T-cell (primary cell): ENCODE results near the gene RNASE9. TPM values are rescaled to one million over a fixed set of nuclear protein-coding genes. Genes with fewer than 3 reads are reported as not detected.

Experiments
- ATAC-seq, 4 experiments: fragments of 200-7000 bp in 3 of 4; fragments of 150-1000 bp in 1 of 4; cut with Tn5 transposase; replicated peaks in 1 of 4; 1 replicate in 3 of 4; 2 replicates in 1 of 4; pipeline ENCODE4 v1.10.0; 2021; ENCODE audit warnings: moderate library complexity in 3 of 4, mild to moderate bottlenecking in 2 of 4, moderate number of reproducible peaks in 1 of 4
- CTCF ChIA-PET, 2 donors: fragments of 300-600 bp; sonication (Branson Sonifier 250); formaldehyde crosslinking; loops; one replicate each; lab custom pipeline; 2022; ENCODE audit warnings: antibody characterized with exemption in 2 of 2; lab: Charles Lee
- POLR2A ChIA-PET, 2 donors: fragments of 300-600 bp; sonication (Branson Sonifier 250); formaldehyde crosslinking; loops; one replicate each; lab custom pipeline; 2022; ENCODE audit warnings: antibody characterized with exemption in 2 of 2; lab: Charles Lee
- DNase-seq, 35 experiments: peaks; one replicate each; pipeline versions ENCODE4 v3.0.0 to v3.0.0-alpha.2; 2013 to 2023
- H3K27ac ChIP-seq: one replicate; pipeline ENCODE4 v1.5.1; 2013; ENCODE audit warnings: low read length
- H3K27me3 ChIP-seq, 2 experiments: replicated peaks in 1 of 2; 1 replicate in 1 of 2; 2 replicates in 1 of 2; pipeline versions ENCODE4 v1.6.1 to v1.7.0; 2013; ENCODE audit warnings: low read length in 1 of 2, mixed read lengths in 1 of 2; ENCODE audit not compliant: control insufficient read depth in 2 of 2, insufficient read depth in 2 of 2; ENCODE audit errors: extremely low read depth in 1 of 2
- H3K36me3 ChIP-seq, 2 donors: 1 replicate in 1 of 2; 2 replicates in 1 of 2; pipeline versions ENCODE4 v1.6.1 to v1.7.0; 2013; ENCODE audit warnings: low read length in 1 of 2; ENCODE audit not compliant: control insufficient read depth in 2 of 2, insufficient read depth in 1 of 2; ENCODE audit errors: extremely low read depth in 1 of 2
- H3K4me1 ChIP-seq, 2 experiments: 1 replicate in 1 of 2; 2 replicates in 1 of 2; pipeline versions ENCODE4 v1.6.1 to v1.7.0; 2013; ENCODE audit warnings: low read length in 2 of 2, mixed read lengths in 1 of 2; ENCODE audit not compliant: insufficient read depth in 2 of 2, control insufficient read depth in 1 of 2; ENCODE audit errors: extremely low read depth in 1 of 2
- H3K4me3 ChIP-seq, 2 donors: 1 replicate in 1 of 2; 2 replicates in 1 of 2; pipeline versions ENCODE4 v1.5.1 to v1.7.0; 2013; ENCODE audit warnings: mild to moderate bottlenecking in 2 of 2, low read length in 1 of 2, moderate library complexity in 1 of 2; ENCODE audit not compliant: control insufficient read depth in 1 of 2; ENCODE audit errors: extremely low read depth in 1 of 2
- H3K9me3 ChIP-seq: 2 replicates; pipeline ENCODE4 v1.7.0; 2013
- H3K27ac Mint-ChIP-seq, 2 donors: one replicate each; pipeline ENCODE4 v1.8.0; 2020 to 2021; ENCODE audit warnings: mild to moderate bottlenecking in 2 of 2, mixed read lengths in 2 of 2
- H3K27me3 Mint-ChIP-seq, 2 donors: one replicate each; pipeline ENCODE4 v1.8.0; 2021 to 2022; ENCODE audit warnings: mixed read lengths in 2 of 2
- H3K36me3 Mint-ChIP-seq: one replicate; pipeline ENCODE4 v1.8.0; 2021; ENCODE audit warnings: mixed read lengths
- H3K4me1 Mint-ChIP-seq, 3 donors: one replicate each; pipeline ENCODE4 v1.8.0; 2020 to 2022; ENCODE audit warnings: mixed read lengths in 3 of 3, mild to moderate bottlenecking in 1 of 3
- H3K4me3 Mint-ChIP-seq, 3 donors: one replicate each; pipeline ENCODE4 v1.8.0; 2020 to 2022; ENCODE audit warnings: mild to moderate bottlenecking in 3 of 3, mixed read lengths in 3 of 3, moderate library complexity in 3 of 3
- H3K9me3 Mint-ChIP-seq, 3 donors: one replicate each; pipeline ENCODE4 v1.8.0; 2020 to 2022; ENCODE audit warnings: mixed read lengths in 3 of 3
- WGBS: methylation state at CpG from one replicate; pipeline ENCODE4 v1.1.5; 2013; ENCODE audit warnings: missing lambda C conversion rate; ENCODE audit not compliant: insufficient coverage; 5-methylcytosine and 5-hydroxymethylcytosine counted together
- total RNA-seq, 35 experiments: library from RNA in 6 of 35; stranded (reverse) in 6 of 35; fragments of 120-200 nt in 1 of 35; gene quantifications; one replicate each; pipeline versions ENCODE4 v1.2.1 to v1.2.4 and lab custom pipeline; 2013 to 2026

Gene RNASE9
- total RNA-seq, 5 donors from 2014 or later (not counting 1 experiment from before 2014, with no cell fraction given) = not detected

GRCh38 chr14:20556500-20557211 is 4.2 kb downstream of the RNASE9 start:
- Mint-ChIP-seq H3K27me3 (peaks cover 5 to 7% of the 10 kb centered on the region in 2 donors), H3K36me3 (no peaks in the 10 kb centered on the region), H3K4me3 (no peak overlapping the region), H3K9me3 (no peaks in the 10 kb centered on the region), H3K27ac (no peak overlapping the region), H3K4me1 (no peaks in the 10 kb centered on the region)
- Histone ChIP-seq H3K9me3 (no peaks in the 10 kb centered on the region), H3K27me3 (no peaks in the 10 kb centered on the region), H3K27ac (no peak overlapping the region), H3K4me3 (no peak overlapping the region), H3K4me1 (no peaks in the 10 kb centered on the region), H3K36me3 (no peaks in the 10 kb centered on the region)
- ChIA-PET POLR2A (no interaction called here), CTCF (no interaction called here)
- no peak for ATAC-seq
- no peak for DNase-seq
- WGBS = 100% methylated on average over 1 of the region's 11 CpGs

GRCh38 chr14:20555845-20556244 is 5.0 kb downstream of the RNASE9 start:
- H3K27me3 ChIP-seq = no peaks in the 10 kb centered on the region
- no peak overlapping the region for H3K4me3 ChIP-seq
- Mint-ChIP-seq H3K9me3 (no peaks in the 10 kb centered on the region), H3K27me3 (peaks cover 2 to 7% of the 10 kb centered on the region in 2 donors), H3K4me1 (no peaks in the 10 kb centered on the region), H3K4me3 (no peak overlapping the region), H3K27ac (no peak overlapping the region), H3K36me3 (no peaks in the 10 kb centered on the region)
- no peaks in the 10 kb centered on the region for H3K9me3 ChIP-seq
- ATAC-seq (no peak), DNase-seq (no peak)
- POLR2A ChIA-PET = no interaction called here
- CTCF ChIA-PET = no interaction called here
- H3K27ac ChIP-seq = no peak overlapping the region
- no peaks in the 10 kb centered on the region for H3K4me1 ChIP-seq
- H3K36me3 ChIP-seq = no peaks in the 10 kb centered on the region
- WGBS = no CpG with 5 or more reads among the region's 3 CpGs

- H3K27ac Mint-ChIP-seq = no peak overlapping the region
- H3K4me1 Mint-ChIP-seq = no peaks in the 10 kb centered on the region
- no peaks in the 10 kb centered on the region for H3K27me3 ChIP-seq
- peaks cover 4% of the 10 kb centered on the region for H3K36me3 Mint-ChIP-seq
- no peak overlapping the region for H3K27ac ChIP-seq
- no peak overlapping the region for H3K4me3 ChIP-seq
- no peaks in the 10 kb centered on the region for H3K4me1 ChIP-seq
- DNase-seq = no peak
- no peaks in the 10 kb centered on the region for H3K9me3 Mint-ChIP-seq
- H3K9me3 ChIP-seq = no peaks in the 10 kb centered on the region
- CTCF ChIA-PET = no interaction called here
- no peak overlapping the region for H3K4me3 Mint-ChIP-seq
- ATAC-seq = no peak
- H3K36me3 ChIP-seq = no peaks in the 10 kb centered on the region
- POLR2A ChIA-PET = no interaction called here
- peaks cover 2 to 5% of the 10 kb centered on the region in 2 donors for H3K27me3 Mint-ChIP-seq
Measured at GRCh38 chr14:20553024-20553423, 7.8 kb downstream of the RNASE9 start.

GRCh38 chr14:20551606-20552005 is 9.2 kb downstream of the RNASE9 start:
- no peaks in the 10 kb centered on the region for H3K9me3 Mint-ChIP-seq
- Histone ChIP-seq H3K27me3 (no peaks in the 10 kb centered on the region), H3K36me3 (no peaks in the 10 kb centered on the region), H3K4me1 (no peaks in the 10 kb centered on the region), H3K4me3 (no peak overlapping the region), H3K27ac (no peak overlapping the region), H3K9me3 (no peaks in the 10 kb centered on the region)
- WGBS = 100% methylated on average over 1 of the region's 3 CpGs
- no peak for DNase-seq
- H3K4me3 Mint-ChIP-seq = no peak overlapping the region
- CTCF ChIA-PET = no interaction called here
- H3K27ac Mint-ChIP-seq = no peak overlapping the region
- no peak for ATAC-seq
- H3K27me3 Mint-ChIP-seq = peaks cover 3 to 4% of the 10 kb centered on the region in 2 donors
- POLR2A ChIA-PET = no interaction called here
- no peaks in the 10 kb centered on the region for H3K4me1 Mint-ChIP-seq
- H3K36me3 Mint-ChIP-seq = peaks cover 4% of the 10 kb centered on the region

GRCh38 chr14:20550926-20551325 is 9.9 kb downstream of the RNASE9 start:
- CTCF ChIA-PET = no interaction called here
- ATAC-seq (no peak), DNase-seq (no peak)
- Histone ChIP-seq H3K27me3 (no peaks in the 10 kb centered on the region), H3K36me3 (no peaks in the 10 kb centered on the region), H3K4me1 (no peaks in the 10 kb centered on the region), H3K9me3 (no peaks in the 10 kb centered on the region), H3K4me3 (no peak overlapping the region), H3K27ac (no peak overlapping the region)
- Mint-ChIP-seq H3K27me3 (peaks cover 3 to 9% of the 10 kb centered on the region in 2 donors), H3K4me1 (no peaks in the 10 kb centered on the region), H3K27ac (no peak overlapping the region), H3K9me3 (no peaks in the 10 kb centered on the region), H3K4me3 (no peak overlapping the region), H3K36me3 (peaks cover 4% of the 10 kb centered on the region)
- no CpG with 5 or more reads among the region's 2 CpGs for WGBS
- POLR2A ChIA-PET = no interaction called here

GRCh38 chr14:20548414-20549158 is 12.3 kb downstream of the RNASE9 start:
- H3K4me3 Mint-ChIP-seq = no peak overlapping the region
- DNase-seq = no peak
- peaks cover 4% of the 10 kb centered on the region for H3K36me3 Mint-ChIP-seq
- H3K4me3 ChIP-seq = no peak overlapping the region
- H3K27me3 Mint-ChIP-seq = peaks cover 7 to 20% of the 10 kb centered on the region in 2 donors
- ATAC-seq = no peak
- H3K9me3 ChIP-seq = no peaks in the 10 kb centered on the region
- H3K27ac Mint-ChIP-seq = no peak overlapping the region
- POLR2A ChIA-PET = no interaction called here
- H3K9me3 Mint-ChIP-seq = no peaks in the 10 kb centered on the region
- CTCF ChIA-PET = no interaction called here
- no peaks in the 10 kb centered on the region for H3K36me3 ChIP-seq
- no peaks in the 10 kb centered on the region for H3K4me1 Mint-ChIP-seq
- WGBS = 86% methylated on average over 6 of the region's 10 CpGs
- H3K27ac ChIP-seq = no peak overlapping the region
- H3K4me1 ChIP-seq = no peaks in the 10 kb centered on the region
- no peaks in the 10 kb centered on the region for H3K27me3 ChIP-seq
